Left lobe of liver (tissue), 2 donors: ENCODE measurements around the gene MB. TPM values are rescaled to one million over a fixed set of nuclear protein-coding genes. Genes with fewer than 3 reads are reported as not detected.
"Not testable (repeated sequence)": the region's sequence is repeated elsewhere in the genome, so short reads cannot be mapped to it uniquely, and the experiment has no call there.

ENCODE experiments used
- ATAC-seq: fragments of 200-7000 bp; cut with Tn5 transposase; one replicate; pipeline ENCODE4 v1.9.1; 2020; ENCODE audit warnings: mild to moderate bottlenecking, moderate library complexity
- DNase-seq: peaks from one replicate; pipeline ENCODE4 v3.0.0-alpha.2; 2020; ENCODE audit warnings: low spot score
- total RNA-seq: library from RNA; stranded (reverse); gene quantifications from one replicate; pipeline ENCODE4 v1.2.1, GENCODE V29; 2021
- donor health status: DM: no; HTN: no; CAD: no; lungs with moderate emphysema.
- donor health status: DM: no; HTN: yes; CAD: no.

MB gene
- 0.48 TPM for total RNA-seq

DNA sequence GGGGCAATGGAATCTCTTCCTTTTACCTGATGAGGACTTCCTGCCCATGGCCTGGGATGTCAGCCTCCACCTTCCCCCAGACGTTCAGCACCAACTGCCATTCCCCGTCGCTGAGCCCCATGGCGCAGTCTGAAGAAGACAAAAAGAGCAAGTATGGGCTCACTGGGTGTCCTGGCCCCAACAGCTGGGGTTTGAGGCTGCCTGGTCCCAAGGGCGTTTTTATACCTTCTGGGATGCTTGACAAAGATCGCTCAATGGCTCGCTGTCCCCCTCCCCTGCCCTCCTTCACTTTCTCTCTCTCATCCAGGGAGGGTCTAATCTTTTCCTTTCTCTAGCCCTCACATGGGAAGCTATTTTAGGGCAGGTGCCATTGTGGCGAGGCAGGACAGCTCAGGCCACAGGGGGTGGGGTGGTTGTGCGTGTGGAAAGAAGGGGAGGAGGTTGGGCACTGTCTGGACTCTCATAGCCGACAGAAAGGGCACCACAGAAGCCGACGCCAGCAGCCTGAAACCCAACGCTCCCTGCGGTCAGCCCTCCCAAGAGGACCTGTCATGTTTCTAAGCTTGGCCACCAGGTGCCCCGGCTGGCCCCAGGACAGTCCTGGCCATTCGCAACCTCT is at the start of gene MB:
Gene MB (minus strand): TSS at position 193 of the 619 bp plus-strand sequence. CDS start 72 bp downstream, at position 121.
- DNase-seq (no peak), ATAC-seq (no peak)

- not testable (repeated sequence) for ATAC-seq, DNase-seq
Observed at GRCh38 chr22:35666699-35667098, 49.6 kb upstream of the MB start.

GRCh38 chr22:35664955-35665587 is 47.9 kb upstream of the MB start:
- DNase-seq (no peak), ATAC-seq (no peak)

DNA sequence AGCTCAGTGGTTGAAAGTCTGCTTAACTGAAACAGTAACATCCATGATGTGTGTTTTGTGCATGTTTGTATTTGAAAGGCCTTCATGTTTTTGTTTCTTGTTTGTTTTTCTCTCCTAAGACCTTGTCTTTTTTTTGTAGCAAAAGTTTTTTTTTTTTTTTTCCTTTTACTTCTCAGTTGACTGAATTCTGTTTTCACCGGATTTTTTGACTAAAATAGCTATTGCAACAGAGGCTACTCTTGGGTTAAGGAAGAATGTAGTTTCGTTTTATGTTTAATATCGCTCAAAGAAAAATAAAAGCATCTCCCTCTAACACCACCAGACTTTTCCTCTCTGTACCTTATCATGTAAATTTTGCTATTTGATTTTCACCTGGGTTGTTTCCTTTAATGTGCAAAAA is 46.2 kb upstream of the MB start:
- ATAC-seq (no peak), DNase-seq (no peak)

DNA sequence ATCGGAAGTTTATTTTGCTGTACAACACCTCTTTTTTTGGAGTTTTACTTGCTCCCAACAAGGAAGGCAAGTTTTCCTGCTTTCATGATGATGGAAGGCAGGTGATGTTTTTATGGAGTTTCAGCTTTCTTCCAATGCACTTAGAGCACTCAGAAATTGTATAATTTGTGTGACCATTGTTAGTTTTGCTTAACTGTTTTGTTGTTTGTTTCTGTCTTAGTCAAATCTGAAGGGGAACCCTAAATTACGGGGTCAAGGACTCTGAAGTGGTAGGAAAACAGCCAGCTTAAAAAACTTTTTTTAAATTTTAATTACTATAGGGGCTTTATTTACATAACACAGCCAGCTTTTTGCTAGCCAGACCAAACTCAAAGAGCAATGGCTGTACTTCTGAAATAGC is 45.8 kb upstream of the MB start:
- no peak for DNase-seq

GRCh38 chr22:35661464-35661863 is 44.3 kb upstream of the MB start:
- ATAC-seq = peak; percentile 25

More for the DNA sequence above, 45.8 kb upstream of the MB start:
- no peak for ATAC-seq

GRCh38 chr22:35660291-35661127 is 43.4 kb upstream of the MB start:
- ATAC-seq = peak; percentile 38
- DNase-seq = no peak

More at GRCh38 chr22:35661464-35661863, 44.3 kb upstream of the MB start:
- DNase-seq = no peak

DNA sequence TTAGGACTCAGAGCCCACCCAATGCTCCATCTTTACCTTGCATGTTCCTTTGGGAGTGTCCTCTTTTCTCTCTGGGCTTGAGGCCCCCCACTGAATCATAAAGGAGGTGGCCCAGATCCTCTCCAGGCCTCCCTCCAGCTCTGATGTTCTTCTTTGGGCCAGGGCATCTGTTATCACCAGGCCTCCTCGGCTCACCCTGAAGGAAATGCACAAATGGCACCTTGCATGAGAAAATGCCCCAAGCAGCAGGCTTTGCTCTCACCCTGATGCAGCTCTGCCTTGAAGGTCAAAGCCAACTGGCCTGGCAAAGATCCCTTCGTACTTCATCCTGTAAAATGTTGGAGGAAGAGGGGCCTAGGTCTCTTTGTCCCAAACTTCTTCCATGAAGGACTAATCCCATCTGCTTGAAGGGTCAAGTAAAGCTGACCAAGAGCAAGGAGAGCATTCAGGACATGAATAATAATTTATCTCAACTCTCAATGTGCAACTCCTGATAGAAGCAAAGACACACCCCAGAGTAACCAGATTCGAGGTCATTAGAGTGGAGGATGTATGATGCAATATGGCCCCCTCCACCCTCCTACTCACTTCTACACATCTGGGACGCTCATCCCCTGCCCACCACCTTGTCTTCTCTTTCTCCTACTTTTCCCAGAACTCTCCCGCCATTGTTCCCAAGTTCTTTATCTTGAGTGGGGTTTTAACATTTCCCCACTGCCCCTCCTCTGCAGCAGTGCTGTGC is 40.6 kb upstream of the MB start:
- no peak for DNase-seq
- no peak for ATAC-seq

- no peak for DNase-seq
- no peak for ATAC-seq
Observed at GRCh38 chr22:35656284-35656752, 39.2 kb upstream of the MB start.

DNA sequence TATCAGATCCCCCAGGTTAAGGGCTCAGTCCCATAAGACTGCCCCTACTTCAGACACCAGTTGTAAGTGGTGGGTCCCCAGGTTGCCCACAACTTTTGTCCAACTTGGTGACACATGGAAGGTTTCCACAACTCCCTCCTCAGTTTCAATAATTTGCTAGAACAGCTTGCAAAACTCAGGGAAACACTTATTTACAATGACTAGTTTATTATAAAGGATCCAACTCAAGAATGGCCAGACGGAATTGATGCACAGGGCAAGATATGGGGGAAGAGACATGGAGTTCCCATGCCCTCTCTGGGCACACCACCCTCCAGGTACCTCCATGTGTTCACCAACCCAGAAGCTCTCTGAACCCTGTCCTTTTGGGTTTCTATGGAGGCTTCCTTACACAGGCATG is 36.7 kb upstream of the MB start:
- DNase-seq (no peak), ATAC-seq (no peak)

DNA sequence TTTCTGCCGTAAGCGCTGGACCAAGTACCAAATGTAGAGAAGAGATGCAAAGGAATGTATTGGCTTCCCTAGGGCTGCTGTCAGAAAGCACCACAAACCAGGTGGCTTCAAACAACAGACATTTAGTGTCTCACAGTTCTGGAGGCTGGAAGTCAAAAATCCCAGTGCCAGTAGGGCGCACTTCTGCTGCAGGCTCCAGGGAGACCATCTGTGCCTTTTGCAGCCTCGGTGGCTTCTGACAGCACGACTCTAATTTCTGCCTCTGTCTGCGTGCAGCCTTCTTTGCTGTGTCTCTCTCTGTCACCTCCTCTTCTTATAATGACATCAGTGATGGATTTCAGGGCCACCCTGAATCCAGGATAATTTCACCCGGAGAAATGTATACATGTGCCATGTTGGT is 34.0 kb upstream of the MB start:
- no peak for DNase-seq
- no peak for ATAC-seq

DNA sequence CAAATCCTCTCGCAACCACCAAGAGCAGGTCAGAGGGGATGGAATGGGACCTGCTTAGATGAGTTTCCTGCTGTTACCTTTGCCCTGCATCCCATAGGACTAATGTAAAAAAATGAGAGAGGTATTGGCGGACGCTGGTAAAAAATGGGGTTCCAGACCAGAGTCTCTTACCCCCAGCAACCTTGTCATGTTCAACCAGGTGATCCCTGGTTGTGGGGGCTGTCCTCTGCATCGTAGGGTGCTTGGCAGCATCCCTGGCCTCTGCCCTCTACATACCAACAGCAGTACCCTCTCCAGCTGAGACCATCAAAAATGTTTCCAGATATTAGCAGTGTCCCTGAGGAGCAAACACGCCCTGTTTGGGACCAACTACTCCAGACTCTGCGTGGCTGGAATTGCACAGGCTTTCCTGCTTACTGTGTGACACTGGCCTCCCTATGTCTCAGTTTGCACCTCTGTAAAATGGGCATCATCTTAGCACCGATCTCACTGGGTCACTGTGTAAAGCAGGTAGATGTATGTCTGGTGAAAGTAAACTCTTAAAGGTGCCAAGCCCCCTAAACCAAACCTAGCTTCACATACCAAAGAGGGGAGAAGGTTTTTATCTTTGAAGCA is 32.6 kb upstream of the MB start:
- no peak for DNase-seq
- no peak for ATAC-seq

GRCh38 chr22:35649026-35649553 is 32.0 kb upstream of the MB start:
- no peak for DNase-seq
- ATAC-seq = peak; percentile 1

GRCh38 chr22:35648066-35649025 is 31.2 kb upstream of the MB start, which contains the start of gene APOL6:
Gene APOL6 (plus strand): TSS chr22:35648446. CDS start chr22:35656426, 7,980 bp downstream.
- ATAC-seq = peak; percentile 70

DNA sequence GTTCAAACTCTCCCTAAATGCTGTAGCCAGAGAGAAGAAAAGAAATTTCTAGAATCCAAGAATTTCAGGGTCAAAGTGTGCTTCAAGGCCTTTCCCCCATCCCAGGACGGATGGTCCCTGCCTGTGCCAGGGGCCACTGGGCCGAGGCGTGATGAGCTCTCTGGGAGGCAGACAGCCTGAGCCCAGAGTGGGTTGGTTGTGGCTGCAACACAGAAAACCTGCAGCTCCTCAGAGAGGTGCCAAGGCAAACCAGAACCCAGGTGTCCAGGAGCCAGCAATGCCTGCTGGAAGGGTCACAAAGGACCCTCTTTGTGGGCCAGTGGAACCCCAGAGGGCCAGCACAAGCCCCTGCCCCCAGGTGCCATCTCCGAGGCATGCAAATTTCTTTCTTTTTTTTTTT is 28.5 kb upstream of the MB start:
- ATAC-seq (no peak), DNase-seq (peak; percentile 44)

More at GRCh38 chr22:35648066-35649025, 31.2 kb upstream of the MB start, which contains the start of gene APOL6:
- DNase-seq = peak; percentile 68

GRCh38 chr22:35643991-35644390 is 26.9 kb upstream of the MB start:
- DNase-seq (peak; percentile 44), ATAC-seq (no peak)

DNA sequence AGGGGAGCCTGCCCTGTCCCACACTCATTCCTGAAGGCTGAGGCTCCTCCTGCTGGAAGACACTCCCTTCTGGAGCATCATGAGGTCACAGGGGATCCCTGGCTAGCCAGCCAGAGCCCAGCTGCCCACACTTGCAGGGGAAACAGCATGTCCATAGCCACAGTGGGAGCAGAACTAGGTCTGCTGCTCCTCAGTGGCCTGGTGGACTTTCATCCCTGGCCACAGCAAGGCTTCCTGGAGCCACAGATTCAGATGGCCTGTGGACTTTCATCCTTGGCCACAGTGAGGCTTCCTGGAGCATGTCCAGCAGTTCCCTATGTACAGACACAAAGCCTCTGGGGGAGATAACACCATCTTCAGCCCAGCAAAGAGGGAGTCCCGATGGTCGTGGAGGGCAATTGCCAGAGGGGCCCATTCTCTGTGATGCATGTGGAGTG is 25.2 kb upstream of the MB start:
- DNase-seq = peak; percentile 92
- ATAC-seq = peak; percentile 75

- ATAC-seq (no peak), DNase-seq (peak; percentile 41)
Observed at GRCh38 chr22:35641494-35642120, 24.5 kb upstream of the MB start.
